ENCODE measurements around the gene NUDT5.
A peak's percentile ranks its signal among the peaks of the same experiment; 100 is the strongest.

Gene NUDT5

DNA sequence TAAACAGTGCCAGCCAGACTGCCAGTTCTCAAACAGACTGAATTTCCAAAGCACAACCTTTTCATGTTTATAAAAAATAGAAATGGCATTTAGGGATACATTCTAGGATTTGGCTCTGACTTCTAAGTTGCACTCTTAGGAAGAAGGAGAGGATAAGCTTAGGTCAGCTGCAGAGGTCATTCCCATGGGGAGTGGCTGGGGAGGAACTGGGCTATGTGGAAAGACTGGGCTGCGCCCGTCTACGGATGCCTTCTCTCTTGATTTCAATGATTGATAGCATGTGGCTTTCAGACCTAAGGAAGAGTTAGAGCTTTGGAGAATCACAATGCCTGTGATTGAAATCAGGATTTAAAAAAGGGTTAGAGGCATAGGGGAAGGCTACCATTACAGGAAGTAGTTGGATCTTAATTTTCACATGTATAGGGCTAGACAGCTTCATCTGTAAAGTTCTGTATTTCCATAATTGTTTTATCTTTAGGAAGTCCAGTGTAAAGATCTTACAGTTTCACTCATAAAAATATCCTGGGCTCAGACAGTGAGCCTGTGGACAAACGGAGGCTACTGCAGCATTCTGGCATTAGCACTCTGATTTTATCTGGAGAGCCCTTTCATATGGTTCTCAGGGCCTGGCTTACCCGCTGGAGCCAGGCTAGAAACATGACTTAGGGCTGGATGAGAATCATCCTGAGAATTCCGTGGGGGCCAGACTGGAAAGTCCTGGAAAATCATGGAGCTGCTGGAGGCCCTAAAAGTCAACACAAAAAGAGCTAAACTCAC is 29.5 kb downstream of the NUDT5 start:
- Histone ChIP-seq H3K27me3 (ENCODE audit: control insufficient read depth in 3 of 3, insufficient read depth in 3 of 3, low read depth in 1 of 3, low read length in 3 of 3) (no peaks in the 10 kb centered on the region), H3K4me1 (ENCODE audit: control insufficient read depth in 2 of 2, insufficient read depth in 1 of 2, low read depth in 1 of 2, low read length in 2 of 2) (no peaks in the 10 kb centered on the region), H2AFZ (ENCODE audit: low read length) (no peak overlapping the region), H3K9me3 (replicated peaks in 1 of 2; ENCODE audit: control insufficient read depth in 2 of 2, insufficient read depth in 1 of 2, low read depth in 1 of 2, low read length in 2 of 2) (no peaks in the 10 kb centered on the region), H3K36me3 (replicated peaks in 1 of 2; ENCODE audit: control insufficient read depth in 2 of 2, insufficient read depth in 2 of 2, low read length in 2 of 2) (peaks cover 33 to 96% of the 10 kb centered on the region in 2 donors), H3K4me3 (ENCODE audit: low read length in 2 of 2) (no peak overlapping the region), H3K79me1 (ENCODE audit: low read depth, low read length) (no peaks in the 10 kb centered on the region), H3K27ac (replicated peaks; ENCODE audit: low read length) (no peak overlapping the region), H2BK12ac (ENCODE audit: low read length) (no peak overlapping the region), H3K9ac (ENCODE audit: low read depth, low read length, poor library complexity) (no peak overlapping the region), H2BK15ac (ENCODE audit: low read length) (no peak overlapping the region), H4K91ac (ENCODE audit: low read depth, low read length, poor library complexity) (no peak overlapping the region), H3K4ac (ENCODE audit: low read length) (no peak overlapping the region), H3K23ac (ENCODE audit: low read depth, low read length, poor library complexity) (no peak overlapping the region), H2BK5ac (ENCODE audit: low read length) (no peak overlapping the region), H3K14ac (ENCODE audit: low read length) (no peak overlapping the region), H4K8ac (ENCODE audit: low read depth, low read length) (no peak overlapping the region), H2AK5ac (ENCODE audit: low read depth, low read length) (no peak overlapping the region), H2BK120ac (ENCODE audit: low read depth, low read length) (no peak overlapping the region), H3K4me2 (ENCODE audit: insufficient read depth, low read length, poor library complexity, severe bottlenecking) (no peak overlapping the region), H3K18ac (ENCODE audit: low read length) (no peak overlapping the region)
- DNase-seq (ENCODE audit: low spot score): no peak
- WGBS, 2 donors (ENCODE audit: extremely low coverage in 2 of 2, insufficient read length in 2 of 2, insufficient replicate concordance in 1 of 2): no CpG with 5 or more reads among the region's 6 CpGs

DNA sequence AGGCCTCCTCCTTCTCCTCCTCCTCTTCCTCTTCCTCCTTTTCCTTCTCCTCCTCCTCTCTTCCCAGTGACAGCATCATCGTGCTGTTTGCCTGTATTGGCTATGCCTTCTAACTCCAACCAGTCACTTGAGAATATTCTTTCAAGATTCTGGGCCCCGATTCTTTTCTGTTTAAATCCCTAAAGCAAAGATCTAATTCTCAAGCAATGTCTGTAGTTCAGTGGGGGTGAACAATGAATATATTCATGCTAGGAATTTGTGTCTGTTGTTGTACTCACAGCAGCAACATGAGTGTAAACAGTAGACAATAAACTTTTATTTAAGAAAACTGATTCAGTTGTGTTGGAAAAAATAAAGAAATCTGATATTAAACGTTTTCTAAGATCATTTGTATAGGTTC is 30.7 kb downstream of the NUDT5 start:
- Histone ChIP-seq H2BK120ac (ENCODE audit: low read depth, low read length) (no peak overlapping the region), H2AK5ac (ENCODE audit: low read depth, low read length) (no peak overlapping the region), H3K14ac (ENCODE audit: low read length) (no peak overlapping the region), H2BK5ac (ENCODE audit: low read length) (no peak overlapping the region), H3K9ac (ENCODE audit: low read depth, low read length, poor library complexity) (no peak overlapping the region), H4K8ac (ENCODE audit: low read depth, low read length) (no peak overlapping the region), H3K4me2 (ENCODE audit: insufficient read depth, low read length, poor library complexity, severe bottlenecking) (no peak overlapping the region), H2BK15ac (ENCODE audit: low read length) (no peak overlapping the region), H3K9me3 (replicated peaks in 1 of 2; ENCODE audit: control insufficient read depth in 2 of 2, insufficient read depth in 1 of 2, low read depth in 1 of 2, low read length in 2 of 2) (no peaks in the 10 kb centered on the region), H3K23ac (ENCODE audit: low read depth, low read length, poor library complexity) (no peak overlapping the region), H3K4me1 (ENCODE audit: control insufficient read depth in 2 of 2, insufficient read depth in 1 of 2, low read depth in 1 of 2, low read length in 2 of 2) (no peaks in the 10 kb centered on the region), H2AFZ (ENCODE audit: low read length) (no peak overlapping the region), H3K27me3 (ENCODE audit: control insufficient read depth in 3 of 3, insufficient read depth in 3 of 3, low read depth in 1 of 3, low read length in 3 of 3) (no peaks in the 10 kb centered on the region), H4K91ac (ENCODE audit: low read depth, low read length, poor library complexity) (no peak overlapping the region), H3K79me1 (ENCODE audit: low read depth, low read length) (no peaks in the 10 kb centered on the region), H3K18ac (ENCODE audit: low read length) (no peak overlapping the region), H2BK12ac (ENCODE audit: low read length) (no peak overlapping the region), H3K27ac (replicated peaks; ENCODE audit: low read length) (no peak overlapping the region), H3K4ac (ENCODE audit: low read length) (no peak overlapping the region), H3K4me3 (ENCODE audit: low read length in 2 of 2) (no peak overlapping the region), H3K36me3 (replicated peaks in 1 of 2; ENCODE audit: control insufficient read depth in 2 of 2, insufficient read depth in 2 of 2, low read length in 2 of 2) (peaks cover 34 to 96% of the 10 kb centered on the region in 2 donors)
- DNase-seq (ENCODE audit: low spot score): no peak
- no CpG with 5 or more reads among the region's 3 CpGs for WGBS, 2 donors (ENCODE audit: extremely low coverage in 2 of 2, insufficient read length in 2 of 2, insufficient replicate concordance in 1 of 2)

DNA sequence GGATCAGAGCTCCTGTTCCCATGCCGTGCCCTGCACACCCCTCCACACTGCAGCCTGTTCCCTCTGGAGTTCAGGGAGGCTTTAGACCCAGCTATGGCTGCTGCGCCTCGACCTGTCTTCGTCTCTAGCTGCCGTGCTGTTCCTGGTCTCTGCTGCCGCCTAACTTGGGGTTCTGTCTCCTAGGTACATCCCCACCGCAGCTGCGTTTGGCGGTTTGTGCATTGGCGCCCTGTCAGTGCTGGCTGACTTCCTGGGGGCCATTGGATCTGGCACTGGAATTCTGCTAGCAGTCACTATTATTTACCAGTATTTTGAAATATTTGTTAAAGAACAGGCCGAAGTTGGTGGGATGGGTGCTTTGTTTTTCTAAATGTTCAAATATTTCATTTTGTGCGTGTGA is 31.6 kb downstream of the NUDT5 start:
- H3K79me1 ChIP-seq (ENCODE audit: low read depth, low read length): no peaks in the 10 kb centered on the region
- no peak for DNase-seq (ENCODE audit: low spot score)
- no peaks in the 10 kb centered on the region for H3K27me3 ChIP-seq (ENCODE audit: control insufficient read depth in 3 of 3, insufficient read depth in 3 of 3, low read depth in 1 of 3, low read length in 3 of 3)
- H3K4me1 ChIP-seq (ENCODE audit: control insufficient read depth in 2 of 2, insufficient read depth in 1 of 2, low read depth in 1 of 2, low read length in 2 of 2): no peaks in the 10 kb centered on the region
- no peak overlapping the region for H3K27ac ChIP-seq (replicated peaks; ENCODE audit: low read length)
- H3K4me3 ChIP-seq (ENCODE audit: low read length in 2 of 2): peak overlapping the region in 1 of 2 donors; percentile 31
- H3K18ac ChIP-seq (ENCODE audit: low read length): no peak overlapping the region
- H2BK120ac ChIP-seq (ENCODE audit: low read depth, low read length): no peak overlapping the region
- no peak overlapping the region for H4K8ac ChIP-seq (ENCODE audit: low read depth, low read length)
- H3K36me3 ChIP-seq (replicated peaks in 1 of 2; ENCODE audit: control insufficient read depth in 2 of 2, insufficient read depth in 2 of 2, low read length in 2 of 2): peaks cover 31 to 96% of the 10 kb centered on the region in 2 donors
- no peak overlapping the region for H4K91ac ChIP-seq (ENCODE audit: low read depth, low read length, poor library complexity)
- no peak overlapping the region for H3K9ac ChIP-seq (ENCODE audit: low read depth, low read length, poor library complexity)
- no peak overlapping the region for H3K4ac ChIP-seq (ENCODE audit: low read length)
- H3K9me3 ChIP-seq (replicated peaks in 1 of 2; ENCODE audit: control insufficient read depth in 2 of 2, insufficient read depth in 1 of 2, low read depth in 1 of 2, low read length in 2 of 2): no peaks in the 10 kb centered on the region
- WGBS, 2 donors (ENCODE audit: extremely low coverage in 2 of 2, insufficient read length in 2 of 2, insufficient replicate concordance in 1 of 2): no CpG with 5 or more reads among the region's 12 CpGs
- no peak overlapping the region for H3K4me2 ChIP-seq (ENCODE audit: insufficient read depth, low read length, poor library complexity, severe bottlenecking)
- H2AK5ac ChIP-seq (ENCODE audit: low read depth, low read length): no peak overlapping the region
- H3K14ac ChIP-seq (ENCODE audit: low read length): no peak overlapping the region
- H2BK15ac ChIP-seq (ENCODE audit: low read length): no peak overlapping the region
- no peak overlapping the region for H2BK5ac ChIP-seq (ENCODE audit: low read length)
- no peak overlapping the region for H2BK12ac ChIP-seq (ENCODE audit: low read length)
- no peak overlapping the region for H2AFZ ChIP-seq (ENCODE audit: low read length)
- peak overlapping the region; percentile 40 for H3K23ac ChIP-seq (ENCODE audit: low read depth, low read length, poor library complexity)

DNA sequence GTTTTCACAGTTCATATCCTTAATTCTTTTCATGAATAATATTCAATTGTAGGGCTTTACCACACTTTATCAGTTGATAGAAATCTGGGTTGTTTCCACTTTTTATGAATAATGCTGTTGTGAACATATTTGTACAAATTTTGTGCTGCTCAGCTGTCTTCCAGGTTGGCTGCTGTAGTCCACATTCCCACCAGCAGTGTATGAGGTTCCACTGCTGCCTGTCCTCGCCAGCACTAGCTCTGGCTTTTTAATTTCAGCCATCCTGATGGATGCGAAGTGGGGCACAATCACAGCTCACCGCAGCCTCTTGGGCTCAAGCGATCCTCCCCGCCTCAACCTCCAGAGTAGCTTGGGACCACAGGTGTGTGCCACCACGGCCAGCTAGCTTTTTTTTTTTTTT is 32.8 kb downstream of the NUDT5 start:
- no peak overlapping the region for H4K8ac ChIP-seq (ENCODE audit: low read depth, low read length)
- no peak overlapping the region for H3K4me2 ChIP-seq (ENCODE audit: insufficient read depth, low read length, poor library complexity, severe bottlenecking)
- no peaks in the 10 kb centered on the region for H3K79me1 ChIP-seq (ENCODE audit: low read depth, low read length)
- H3K23ac ChIP-seq (ENCODE audit: low read depth, low read length, poor library complexity): no peak overlapping the region
- DNase-seq (ENCODE audit: low spot score): no peak
- WGBS, 2 donors (ENCODE audit: extremely low coverage in 2 of 2, insufficient read length in 2 of 2, insufficient replicate concordance in 1 of 2): no CpG with 5 or more reads among the region's 6 CpGs
- H3K36me3 ChIP-seq (replicated peaks in 1 of 2; ENCODE audit: control insufficient read depth in 2 of 2, insufficient read depth in 2 of 2, low read length in 2 of 2): peaks cover 31 to 96% of the 10 kb centered on the region in 2 donors
- no peak overlapping the region for H2BK12ac ChIP-seq (ENCODE audit: low read length)
- H3K27ac ChIP-seq (replicated peaks; ENCODE audit: low read length): no peak overlapping the region
- H4K91ac ChIP-seq (ENCODE audit: low read depth, low read length, poor library complexity): no peak overlapping the region
- H2AK5ac ChIP-seq (ENCODE audit: low read depth, low read length): no peak overlapping the region
- no peak overlapping the region for H2BK15ac ChIP-seq (ENCODE audit: low read length)
- H3K4ac ChIP-seq (ENCODE audit: low read length): no peak overlapping the region
- no peak overlapping the region for H3K14ac ChIP-seq (ENCODE audit: low read length)
- H3K27me3 ChIP-seq (ENCODE audit: control insufficient read depth in 3 of 3, insufficient read depth in 3 of 3, low read depth in 1 of 3, low read length in 3 of 3): no peaks in the 10 kb centered on the region
- no peak overlapping the region for H2AFZ ChIP-seq (ENCODE audit: low read length)
- no peak overlapping the region for H3K18ac ChIP-seq (ENCODE audit: low read length)
- H3K4me1 ChIP-seq (ENCODE audit: control insufficient read depth in 2 of 2, insufficient read depth in 1 of 2, low read depth in 1 of 2, low read length in 2 of 2): no peaks in the 10 kb centered on the region
- no peak overlapping the region for H3K9ac ChIP-seq (ENCODE audit: low read depth, low read length, poor library complexity)
- no peak overlapping the region for H2BK120ac ChIP-seq (ENCODE audit: low read depth, low read length)
- no peak overlapping the region for H3K4me3 ChIP-seq (ENCODE audit: low read length in 2 of 2)
- no peak overlapping the region for H2BK5ac ChIP-seq (ENCODE audit: low read length)
- no peaks in the 10 kb centered on the region for H3K9me3 ChIP-seq (replicated peaks in 1 of 2; ENCODE audit: control insufficient read depth in 2 of 2, insufficient read depth in 1 of 2, low read depth in 1 of 2, low read length in 2 of 2)
